NCI-H187 (cell line): ENCODE results near the gene SF3B2.
"Not testable (repeated sequence)": the region's sequence is repeated elsewhere in the genome, so short reads cannot be mapped to it uniquely, and the experiment has no call there.

Experiments
- DNase-seq, 2 experiments: peaks; one replicate each; lab custom pipeline; 2025; lab: John Stamatoyannopoulos, UW

The SF3B2 gene

GRCh38 chr11:66072081-66072480 lies 19.9 kb downstream of the SF3B2 start:
- DNase-seq = no peak

GRCh38 chr11:66072518-66072917 lies 20.4 kb downstream of the SF3B2 start:
- no peak for DNase-seq

GRCh38 chr11:66073669-66074068 lies 21.5 kb downstream of the SF3B2 start:
- no peak for DNase-seq

- DNase-seq = no peak
These were observed 23.1 kb downstream of the SF3B2 start for GRCh38 chr11:66075273-66075672.

- no peak for DNase-seq
These were observed 24.4 kb downstream of the SF3B2 start for GRCh38 chr11:66076561-66076960.

GRCh38 chr11:66077927-66078326 lies 25.8 kb downstream of the SF3B2 start:
- DNase-seq = no peak

- not testable (repeated sequence) for DNase-seq
These were observed 26.8 kb downstream of the SF3B2 start for GRCh38 chr11:66078949-66079348.

- no peak for DNase-seq
These were observed 28.1 kb downstream of the SF3B2 start for GRCh38 chr11:66080055-66080817.

GRCh38 chr11:66081505-66081904 lies 29.3 kb downstream of the SF3B2 start:
- no peak for DNase-seq

- DNase-seq = peak in 1 of 2 experiments; percentile 49
These were observed 31.0 kb downstream of the SF3B2 start for GRCh38 chr11:66082946-66083698.

- no peak for DNase-seq
These were observed 31.6 kb downstream of the SF3B2 start for GRCh38 chr11:66083767-66084166.

GRCh38 chr11:66084821-66085475 lies 32.8 kb downstream of the SF3B2 start:
- no peak for DNase-seq

GRCh38 chr11:66087148-66087908 lies 35.2 kb downstream of the SF3B2 start:
- DNase-seq = no peak

- DNase-seq = no peak
These were observed 36.9 kb downstream of the SF3B2 start for GRCh38 chr11:66089067-66089466.

- DNase-seq = no peak
These were observed 38.1 kb downstream of the SF3B2 start for GRCh38 chr11:66090288-66090687.

GRCh38 chr11:66092125-66092524 lies 40.0 kb downstream of the SF3B2 start:
- not testable (repeated sequence) for DNase-seq

GRCh38 chr11:66099746-66100145 lies 47.6 kb downstream of the SF3B2 start:
- not testable (repeated sequence) for DNase-seq

- DNase-seq = no peak
These were observed 48.3 kb downstream of the SF3B2 start for GRCh38 chr11:66100272-66101065.

GRCh38 chr11:66101066-66101464 lies 48.9 kb downstream of the SF3B2 start:
- no peak for DNase-seq

GRCh38 chr11:66104057-66104638 lies 52.0 kb downstream of the SF3B2 start:
- DNase-seq = no peak
